GM12801 (cell line): ENCODE results near the gene PSMD5.

Experiments
- CTCF ChIP-seq: IDR thresholded peaks from one replicate; pipeline ENCODE4 v1.5.1; 2011; ENCODE audit warnings: control low read depth; ENCODE audit not compliant: insufficient read length; ENCODE audit errors: extremely low read depth

Gene PSMD5

GRCh38 chr9:120842685-120843485, at the start of gene PSMD5:
Gene PSMD5, minus strand, starts transcription at chr9:120842922. Its CDS starts 13 bp downstream, at chr9:120842909.
- TF ChIP-seq CTCF: no peak

GRCh38 chr9:120891884-120892747, 49.4 kb upstream of the PSMD5 start:
- TF ChIP-seq CTCF: no peak

- no peak for TF ChIP-seq CTCF
Measured at GRCh38 chr9:120891245-120891883, 48.6 kb upstream of the PSMD5 start.

GRCh38 chr9:120890320-120891244, 47.9 kb upstream of the PSMD5 start:
- no peak for TF ChIP-seq CTCF

GRCh38 chr9:120889606-120890271, 47.0 kb upstream of the PSMD5 start:
- no peak for TF ChIP-seq CTCF

- no peak for TF ChIP-seq CTCF
Measured at GRCh38 chr9:120888626-120889025, 45.9 kb upstream of the PSMD5 start.
